CD4-positive, alpha-beta T cell (primary cell): ENCODE data around the gene NUB1. TPM values are rescaled to one million over a fixed set of nuclear protein-coding genes. Genes with fewer than 3 reads are reported as not detected.

Source experiments
- ATAC-seq: fragments of 200-7000 bp; cut with Tn5 transposase; one replicate; pipeline ENCODE4 v1.10.0; 2022; ENCODE audit warnings: mild to moderate bottlenecking; ENCODE audit not compliant: poor library complexity
- CTCF ChIA-PET: fragments of 350-600 bp; sonication (Branson Sonifier 250); formaldehyde crosslinking; loops from one replicate; lab custom pipeline; 2021; ENCODE audit warnings: antibody characterized with exemption, inconsistent platforms; lab: Charles Lee
- POLR2A ChIA-PET: fragments of 350-600 bp; sonication (Branson Sonifier 250); formaldehyde crosslinking; loops from one replicate; lab custom pipeline; 2021; ENCODE audit warnings: antibody characterized with exemption, inconsistent platforms; lab: Charles Lee
- DNase-seq, 14 experiments: peaks; one replicate each; pipeline ENCODE4 v3.0.0-alpha.2; 2013 to 2020; ENCODE audit warnings: mixed read lengths in 2 of 14
- H3K27ac ChIP-seq, 2 donors: one replicate each; pipeline versions ENCODE4 v1.5.1 to v1.7.0; 2013; ENCODE audit warnings: low read length in 2 of 2, low read depth in 1 of 2, mild to moderate bottlenecking in 1 of 2
- H3K27me3 ChIP-seq, 2 experiments: 1 replicate in 1 of 2; 2 replicates in 1 of 2; pipeline versions ENCODE4 v1.6.1 to v1.7.0; 2013; ENCODE audit warnings: low read length in 2 of 2, control low read depth in 1 of 2, mild to moderate bottlenecking in 1 of 2, moderate library complexity in 1 of 2; ENCODE audit not compliant: insufficient read depth in 2 of 2, control insufficient read depth in 1 of 2
- H3K36me3 ChIP-seq: one replicate; pipeline ENCODE4 v1.6.1; 2013; ENCODE audit warnings: low read length, control low read depth; ENCODE audit not compliant: insufficient read depth
- H3K4me1 ChIP-seq: one replicate; pipeline ENCODE4 v1.6.1; 2013; ENCODE audit warnings: low read length, control low read depth; ENCODE audit not compliant: insufficient read depth
- H3K4me3 ChIP-seq: one replicate; pipeline ENCODE4 v1.5.1; 2013; ENCODE audit warnings: mild to moderate bottlenecking, low read length, moderate library complexity
- H3K9me3 ChIP-seq, 2 experiments: 1 replicate in 1 of 2; 2 replicates in 1 of 2; pipeline versions ENCODE4 v1.6.1 to v1.7.0; 2013; ENCODE audit warnings: low read length in 2 of 2, mild to moderate bottlenecking in 2 of 2, control low read depth in 1 of 2, moderate library complexity in 1 of 2; ENCODE audit not compliant: control insufficient read depth in 1 of 2, insufficient read depth in 1 of 2
- H3K27ac Mint-ChIP-seq: one replicate; pipeline ENCODE4 v1.8.0; 2020; ENCODE audit warnings: mixed read lengths
- H3K27me3 Mint-ChIP-seq: one replicate; pipeline ENCODE4 v1.8.0; 2021; ENCODE audit warnings: mixed read lengths
- H3K36me3 Mint-ChIP-seq: one replicate; pipeline ENCODE4 v1.8.0; 2021; ENCODE audit warnings: low read depth, mixed read lengths
- H3K4me1 Mint-ChIP-seq: one replicate; pipeline ENCODE4 v1.8.0; 2021; ENCODE audit warnings: low read depth, mixed read lengths
- H3K4me3 Mint-ChIP-seq: one replicate; pipeline ENCODE4 v1.8.0; 2020; ENCODE audit warnings: mild to moderate bottlenecking, mixed read lengths
- H3K9me3 Mint-ChIP-seq: one replicate; pipeline ENCODE4 v1.8.0; 2020; ENCODE audit warnings: mixed read lengths
- CTCF ChIP-seq: fragments of 200-600 bp; IDR thresholded peaks from one replicate; pipeline ENCODE4 v1.8.0; 2022; ENCODE audit warnings: antibody characterized with exemption, mild to moderate bottlenecking
- intact Hi-C, 2 experiments: fragments of 100-400 bp; cut with DNase I in 1 of 2; cut with micrococcal nuclease in 1 of 2; formaldehyde crosslinking; loops; one replicate each; pipeline versions ENCODE4 v1.15.1 to v1.9.0; 2023 to 2025; cut with DNase I, micrococcal nuclease
- total RNA-seq, 174 experiments: library from RNA in 2 of 174; stranded (reverse) in 2 of 174; gene quantifications; one replicate each; pipeline ENCODE4 v1.2.3 and lab custom pipeline; 2021 to 2026

Gene NUB1
- total RNA-seq, 2 experiments from 2014 or later = 86.0 to 90.4 TPM

GRCh38 chr7:151368136-151368571, 26.5 kb downstream of the NUB1 start:
- intact Hi-C loops = loop anchor here (1.0 to 5.0 kb wide), 5 partner anchors 39 to 264 kb away; no protein-coding TSS in a partner anchor

GRCh38 chr7:151371266-151371665, 29.7 kb downstream of the NUB1 start:
- no peak for TF ChIP-seq CTCF
- H3K36me3 Mint-ChIP-seq = peaks cover 67% of the 10 kb centered on the region
- peaks cover 6% of the 10 kb centered on the region for H3K4me1 ChIP-seq
- H3K27ac Mint-ChIP-seq = no peak overlapping the region
- ATAC-seq = no peak
- intact Hi-C loops = no loop called here
- no peaks in the 10 kb centered on the region for H3K9me3 Mint-ChIP-seq
- H3K27me3 ChIP-seq = no peaks in the 10 kb centered on the region
- H3K36me3 ChIP-seq = peaks cover 68% of the 10 kb centered on the region
- H3K4me3 Mint-ChIP-seq = no peak overlapping the region
- H3K27ac ChIP-seq = no peak overlapping the region
- ChIA-PET CTCF (interaction anchor here (0.9 to 1.6 kb wide), 3 partner anchors 56 to 77 kb away, joined by 3 to 6 read pairs (median 6); no protein-coding TSS in a partner anchor), POLR2A (interaction anchor here (0.6 to 1.3 kb wide), 4 partner anchors 11 to 151 kb away, joined by 3 to 8 read pairs (median 4); no protein-coding TSS in a partner anchor)
- H3K4me1 Mint-ChIP-seq = peaks cover 6% of the 10 kb centered on the region
- DNase-seq = no peak
- H3K27me3 Mint-ChIP-seq = no peaks in the 10 kb centered on the region
- no peak overlapping the region for H3K4me3 ChIP-seq
- no peaks in the 10 kb centered on the region for H3K9me3 ChIP-seq

More at GRCh38 chr7:151368136-151368571, 26.5 kb downstream of the NUB1 start:
- peak; percentile 96 for TF ChIP-seq CTCF
- DNase-seq (peak; percentile 59 to 88 (median 68)), ATAC-seq (peak; percentile 97)
- Mint-ChIP-seq H3K4me3 (no peak overlapping the region), H3K4me1 (peaks cover 6% of the 10 kb centered on the region), H3K27ac (peak overlapping the region; percentile 25), H3K9me3 (no peaks in the 10 kb centered on the region), H3K36me3 (peaks cover 61% of the 10 kb centered on the region), H3K27me3 (no peaks in the 10 kb centered on the region)
- H3K4me1 ChIP-seq = peaks cover 8% of the 10 kb centered on the region
- H3K4me3 ChIP-seq = no peak overlapping the region
- ChIA-PET POLR2A (interaction anchor here (1.3 to 3.2 kb wide), 2 partner anchors 62 to 81 kb away, joined by 6 to 33 read pairs; no protein-coding TSS in a partner anchor), CTCF (interaction anchor here (0.6 to 3.9 kb wide), 12 partner anchors 11 to 826 kb away, joined by 3 to 42 read pairs (median 4); partner anchors contain the start of gene WDR86)
- peaks cover 46% of the 10 kb centered on the region for H3K36me3 ChIP-seq
- H3K9me3 ChIP-seq = no peaks in the 10 kb centered on the region
- H3K27me3 ChIP-seq = no peaks in the 10 kb centered on the region
- H3K27ac ChIP-seq = no peak overlapping the region

- no peaks in the 10 kb centered on the region for H3K9me3 Mint-ChIP-seq
- DNase-seq = no peak
- peaks cover 6% of the 10 kb centered on the region for H3K4me1 Mint-ChIP-seq
- POLR2A ChIA-PET = no interaction called here
- peak overlapping the region; percentile 49 for H3K27ac Mint-ChIP-seq
- no peak for ATAC-seq
- Histone ChIP-seq H3K4me1 (peaks cover 6% of the 10 kb centered on the region), H3K27me3 (no peaks in the 10 kb centered on the region), H3K27ac (no peak overlapping the region), H3K36me3 (peaks cover 74% of the 10 kb centered on the region), H3K4me3 (no peak overlapping the region), H3K9me3 (no peaks in the 10 kb centered on the region)
- peaks cover 74% of the 10 kb centered on the region for H3K36me3 Mint-ChIP-seq
- H3K4me3 Mint-ChIP-seq = no peak overlapping the region
- CTCF ChIA-PET = interaction anchor here (1.0 to 1.4 kb wide), 3 partner anchors 23 to 76 kb away, joined by 3 to 6 read pairs (median 4); no protein-coding TSS in a partner anchor
- no peaks in the 10 kb centered on the region for H3K27me3 Mint-ChIP-seq
- TF ChIP-seq CTCF = no peak
- intact Hi-C loops = no loop called here
These were observed 31.1 kb downstream of the NUB1 start for GRCh38 chr7:151372612-151373265.
